Amygdala (tissue), 56 donors: ENCODE measurements around the gene ACSM2A.
"Not testable (repeated sequence)": the region's sequence is repeated elsewhere in the genome, so short reads cannot be mapped to it uniquely, and the experiment has no call there.

ENCODE experiments used
- DNase-seq, 56 donors: peaks; one replicate each; lab custom pipeline; 2025; lab: John Stamatoyannopoulos, UW

ACSM2A gene

GRCh38 chr16:20536669-20537068 lies 85.3 kb downstream of the ACSM2A start:
- not testable (repeated sequence) for DNase-seq
